NCI-H1930 (cell line): ENCODE results near the gene SGPL1.

Experiments
- DNase-seq, 2 experiments: peaks; one replicate each; lab custom pipeline; 2025; lab: John Stamatoyannopoulos, UW

SGPL1 gene

DNA sequence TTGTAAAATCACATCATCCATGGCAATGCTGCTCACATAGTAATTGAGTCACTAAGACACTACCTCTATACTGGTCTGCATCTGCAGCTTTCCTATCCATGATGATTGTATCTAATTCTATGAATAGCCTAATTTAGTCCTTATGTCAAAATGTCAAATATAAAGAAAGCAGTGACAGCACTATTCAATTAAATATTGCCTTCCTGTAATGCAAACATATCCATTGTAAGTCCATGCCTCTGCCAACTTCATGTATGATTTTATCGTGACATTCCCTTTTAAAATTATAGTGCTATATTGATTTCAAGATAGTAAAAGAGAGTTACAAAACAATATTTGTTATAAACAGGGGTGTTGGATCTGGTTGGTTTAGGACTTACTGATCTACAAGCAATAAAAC is 4.8 kb upstream of the SGPL1 start:
- DNase-seq = no peak

DNA sequence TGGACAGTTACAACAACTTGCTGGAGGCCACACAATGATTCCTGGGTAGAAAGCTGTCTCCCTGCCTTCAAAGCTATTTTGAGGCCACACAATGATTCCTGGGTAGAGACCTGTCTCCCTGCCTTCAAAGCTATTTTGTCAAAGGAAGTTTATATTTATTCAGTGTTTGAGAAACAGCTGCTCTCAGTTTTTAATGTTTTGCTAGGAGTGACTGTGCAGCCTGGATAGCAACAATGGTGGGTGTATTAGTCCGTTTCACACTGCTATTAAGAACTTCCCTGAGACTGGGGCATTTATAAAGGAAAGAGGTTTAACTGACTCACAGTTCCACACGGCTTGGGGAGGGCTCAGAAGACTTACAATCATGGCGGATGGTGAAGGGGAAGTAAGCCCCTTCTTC is 3.9 kb upstream of the SGPL1 start:
- DNase-seq = no peak

DNA sequence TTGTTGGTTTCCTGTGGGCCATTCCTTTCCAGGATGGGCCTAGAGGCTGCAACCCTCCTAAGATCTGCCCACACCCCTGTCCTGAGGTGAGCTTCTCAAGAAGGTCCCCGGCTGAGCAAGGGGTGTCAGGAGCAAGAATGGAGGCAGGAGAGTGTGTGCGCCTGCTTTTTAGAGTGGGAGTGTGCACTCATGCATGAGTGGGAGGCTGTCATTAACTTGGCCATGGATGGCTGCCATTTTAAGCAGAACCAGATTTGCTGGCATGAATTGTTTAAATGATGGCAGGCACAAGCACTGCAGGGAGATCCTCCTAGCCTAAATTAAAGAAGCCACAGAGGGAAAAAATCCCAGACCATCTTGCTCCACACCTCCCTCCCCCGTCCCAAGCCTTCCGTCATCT is 2.9 kb upstream of the SGPL1 start:
- no peak for DNase-seq

DNA sequence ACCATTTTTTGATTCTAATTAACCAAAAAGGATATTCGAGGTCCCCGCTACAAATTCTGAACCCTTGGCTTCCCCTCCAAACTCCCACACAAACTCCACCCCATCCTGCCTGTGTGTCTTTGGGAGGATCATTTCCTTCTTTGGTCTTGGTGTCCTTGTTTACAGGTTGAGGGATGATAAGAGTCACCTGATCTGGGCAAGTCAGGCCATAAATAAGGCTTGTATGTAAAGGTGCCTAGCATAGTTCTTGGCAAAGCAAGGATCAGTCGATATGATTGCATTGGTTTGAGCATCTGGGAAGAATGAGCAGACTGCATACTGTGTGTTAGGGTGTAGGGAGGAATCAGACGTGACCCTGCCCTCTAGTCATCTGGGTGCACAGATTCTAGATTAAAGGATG is 1.6 kb upstream of the SGPL1 start:
- no peak for DNase-seq

DNA sequence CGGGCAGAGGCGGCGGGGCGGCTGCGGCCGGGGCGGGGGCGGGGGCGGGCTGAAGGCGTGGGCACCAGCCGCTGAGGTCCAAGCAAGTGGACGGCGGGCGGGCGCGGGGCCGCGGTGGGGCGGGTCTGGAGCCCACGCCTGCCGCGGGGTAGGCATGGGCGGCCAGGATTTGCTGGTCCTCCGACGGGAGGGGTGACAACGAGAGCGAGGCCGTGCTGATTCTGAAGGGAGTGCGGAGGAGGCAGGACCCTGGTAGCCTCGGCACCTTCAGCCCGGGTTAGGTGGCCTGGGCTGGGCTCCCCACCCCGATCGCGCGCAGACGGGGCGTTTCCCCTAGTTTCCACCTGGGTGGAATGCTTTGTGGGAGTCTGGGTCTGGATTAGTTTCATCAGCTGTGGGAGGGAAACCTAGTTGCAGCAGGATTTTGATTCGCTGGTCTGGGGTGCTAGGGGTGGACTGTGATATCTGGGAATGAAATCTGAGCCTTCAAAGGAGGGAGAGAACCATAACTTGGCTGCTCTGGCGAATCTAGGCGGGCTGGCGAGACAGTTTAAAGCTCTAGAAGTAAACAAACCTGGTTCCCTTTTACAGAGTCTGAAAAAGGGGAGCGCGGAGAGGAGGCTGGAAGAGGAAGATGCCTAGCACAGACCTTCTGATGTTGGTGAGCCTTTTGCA is 609 bp downstream of the SGPL1 start:
- DNase-seq = no peak

DNA sequence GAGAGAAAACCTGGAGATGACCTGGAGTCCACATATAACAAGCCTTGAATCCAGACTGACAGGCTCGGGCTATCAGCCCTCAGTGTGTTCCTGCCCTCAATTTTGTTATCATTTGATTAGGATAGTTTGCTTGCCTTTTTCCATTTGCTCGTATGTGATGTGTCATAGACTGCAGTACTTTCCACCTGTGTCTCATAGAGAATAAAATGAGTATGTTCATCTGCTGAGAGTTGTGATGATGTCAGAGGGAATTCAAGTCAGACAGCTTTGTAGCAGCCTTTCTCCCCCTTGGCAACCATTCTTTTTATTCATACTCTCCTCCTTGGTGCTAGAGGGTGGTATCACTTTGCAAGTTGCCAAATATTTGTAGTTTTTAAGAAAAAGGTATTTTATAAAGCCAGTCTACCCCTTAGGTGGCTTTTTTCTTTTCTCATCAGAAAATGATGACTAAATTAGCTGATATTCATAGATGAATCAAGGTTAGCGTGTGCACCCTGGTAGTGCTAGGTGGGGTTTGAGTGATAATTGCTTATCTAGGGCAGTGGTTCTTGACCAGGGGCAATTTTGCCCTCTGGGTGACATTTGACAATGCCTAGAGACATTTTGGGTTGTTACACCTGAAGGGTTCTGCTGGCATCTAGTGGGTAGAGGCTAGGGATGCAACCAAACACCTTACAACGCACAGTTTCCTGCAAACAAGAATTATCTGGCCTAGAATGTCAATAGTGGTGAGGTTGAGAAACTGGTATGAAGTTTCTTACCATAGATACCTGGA is 5.4 kb downstream of the SGPL1 start:
- no peak for DNase-seq

DNA sequence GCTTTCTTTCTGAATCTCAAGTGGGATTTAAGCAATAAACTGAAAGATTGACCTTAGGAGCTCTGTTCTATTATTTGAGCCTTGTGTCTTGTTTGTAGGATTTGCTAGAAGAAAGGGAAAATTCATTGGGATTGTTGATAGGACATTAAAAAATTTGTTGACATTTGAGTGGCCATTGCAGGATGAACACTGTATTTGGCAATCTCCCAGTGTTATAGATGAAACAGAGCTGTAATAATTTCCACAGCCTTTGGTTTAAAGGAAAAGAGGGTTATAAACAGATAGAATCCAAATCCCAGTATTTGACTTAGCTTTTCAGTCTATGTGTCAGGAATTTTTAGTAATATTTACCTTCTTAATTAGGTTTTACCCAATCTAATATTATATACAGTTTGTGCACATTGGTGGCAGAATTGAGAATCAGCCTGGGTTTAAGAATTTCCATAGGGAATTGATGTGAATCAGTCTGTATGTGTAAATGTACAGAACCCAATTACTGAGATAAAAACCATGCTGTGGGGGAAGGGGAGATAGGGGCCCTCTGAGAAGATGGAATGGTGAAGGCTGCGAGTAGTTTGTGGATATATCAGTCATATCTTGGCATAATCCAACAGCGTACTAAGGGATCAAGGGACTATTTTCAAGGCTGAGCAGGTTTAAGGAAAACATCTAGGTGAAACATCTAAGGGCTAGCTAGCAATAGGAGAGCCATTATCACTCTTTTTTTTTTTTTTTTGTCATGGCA is 6.5 kb downstream of the SGPL1 start:
- no peak for DNase-seq

DNA sequence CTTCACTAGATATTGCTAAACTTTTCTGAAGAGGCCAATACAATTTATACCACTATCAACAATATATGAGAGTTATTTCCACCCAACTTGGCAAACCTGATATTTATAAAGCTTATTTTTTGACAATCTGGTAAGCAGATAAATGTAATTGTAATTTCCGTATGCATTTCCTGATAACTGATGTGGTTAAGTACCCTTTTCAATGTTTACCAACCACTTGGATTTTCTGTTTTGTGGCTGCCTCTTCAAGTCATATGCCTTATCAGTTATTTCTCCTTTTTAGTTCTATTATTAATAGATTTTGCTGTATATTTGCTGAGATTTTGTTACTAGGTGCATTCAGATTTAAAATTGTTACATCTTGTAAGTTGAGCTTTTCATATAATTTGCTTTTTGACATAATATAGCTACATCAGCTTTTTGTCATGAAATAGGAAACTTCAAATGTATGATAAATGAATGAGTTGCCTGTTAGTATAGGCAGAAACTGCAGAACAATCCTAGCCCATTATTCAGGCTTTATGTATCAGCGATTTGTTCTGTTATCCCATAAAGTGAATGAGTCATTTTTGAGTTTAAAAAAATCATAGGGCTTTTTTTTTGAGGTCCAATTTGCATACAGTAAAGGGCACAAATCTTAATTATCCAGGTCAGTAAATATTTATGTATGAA is 11.5 kb downstream of the SGPL1 start:
- DNase-seq = no peak

DNA sequence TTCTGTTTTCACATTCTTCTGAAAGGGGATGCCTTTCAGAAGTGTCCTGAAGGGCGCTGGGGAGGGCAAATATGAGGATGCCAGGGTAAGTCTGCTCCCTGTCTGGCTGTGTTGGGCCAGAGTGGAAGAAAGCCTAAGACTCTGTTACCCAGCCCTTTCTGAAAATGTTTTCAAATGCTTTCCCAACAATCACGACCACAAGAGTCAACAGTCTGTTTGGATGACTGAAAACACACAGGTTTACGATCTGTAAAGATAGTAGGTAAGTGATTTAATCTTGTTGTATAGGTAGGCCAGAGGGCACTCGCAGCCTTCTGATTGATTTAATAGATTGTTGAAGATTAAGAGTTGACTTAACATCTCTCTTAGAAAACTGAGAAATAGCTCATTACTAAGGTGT is 13.2 kb downstream of the SGPL1 start:
- peak in 1 of 2 experiments; percentile 7 for DNase-seq

DNA sequence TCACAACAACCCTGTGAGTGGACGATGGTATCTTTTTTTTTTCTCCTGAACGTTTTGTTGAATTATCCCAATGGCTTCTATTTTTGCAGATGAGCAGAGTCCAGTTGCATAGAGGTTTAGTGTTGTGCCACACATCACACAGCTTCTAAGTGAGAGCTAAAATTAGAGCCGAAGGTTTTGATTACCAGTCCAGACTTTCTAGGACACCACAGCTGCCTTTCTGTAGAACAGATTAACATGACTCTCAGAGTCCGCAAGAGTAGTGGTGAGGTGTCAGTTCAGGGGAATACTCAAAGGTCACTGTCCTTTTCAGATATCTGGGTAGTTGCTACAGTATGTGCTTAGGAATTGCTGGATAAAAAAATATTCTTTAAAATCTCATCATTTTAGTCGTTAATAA is 13.8 kb downstream of the SGPL1 start:
- no peak for DNase-seq

DNA sequence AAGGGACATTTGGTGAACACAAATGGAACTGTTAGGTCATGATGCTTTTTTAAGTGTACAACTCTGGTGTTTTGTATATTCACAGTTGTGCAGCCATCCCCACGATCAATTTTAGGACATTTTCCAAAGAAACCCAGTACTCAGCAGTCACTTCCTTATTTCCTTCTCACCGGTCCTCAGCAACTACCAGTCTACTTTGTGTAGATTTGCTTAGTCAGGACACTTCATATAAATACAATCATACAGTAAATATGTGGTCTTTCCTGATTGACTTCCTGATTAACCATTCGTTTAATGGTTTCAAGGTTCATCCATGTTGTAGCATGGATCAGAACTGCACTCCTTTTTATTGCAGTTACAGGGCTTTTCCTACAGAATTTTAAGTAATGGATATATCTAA is 14.4 kb downstream of the SGPL1 start:
- DNase-seq = no peak

DNA sequence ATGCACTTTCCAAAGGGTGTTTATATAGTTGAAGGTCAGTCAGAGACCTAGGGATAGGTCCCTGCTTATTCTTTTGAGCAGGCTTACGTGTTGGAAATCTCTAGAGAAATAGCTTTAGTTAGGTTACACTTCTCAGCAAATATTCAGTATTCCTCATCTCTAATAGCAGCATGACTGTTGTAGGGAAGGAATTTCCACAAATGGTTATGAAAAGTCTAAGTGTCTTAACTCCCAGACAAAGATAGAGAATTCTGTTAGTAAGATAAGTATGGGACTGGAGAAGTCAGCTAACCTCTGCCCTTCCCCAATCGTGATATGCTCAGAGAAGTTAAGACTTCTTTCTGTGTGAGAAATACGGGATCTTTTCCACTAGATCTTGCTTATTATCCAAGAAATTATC is 16.5 kb downstream of the SGPL1 start:
- no peak for DNase-seq

DNA sequence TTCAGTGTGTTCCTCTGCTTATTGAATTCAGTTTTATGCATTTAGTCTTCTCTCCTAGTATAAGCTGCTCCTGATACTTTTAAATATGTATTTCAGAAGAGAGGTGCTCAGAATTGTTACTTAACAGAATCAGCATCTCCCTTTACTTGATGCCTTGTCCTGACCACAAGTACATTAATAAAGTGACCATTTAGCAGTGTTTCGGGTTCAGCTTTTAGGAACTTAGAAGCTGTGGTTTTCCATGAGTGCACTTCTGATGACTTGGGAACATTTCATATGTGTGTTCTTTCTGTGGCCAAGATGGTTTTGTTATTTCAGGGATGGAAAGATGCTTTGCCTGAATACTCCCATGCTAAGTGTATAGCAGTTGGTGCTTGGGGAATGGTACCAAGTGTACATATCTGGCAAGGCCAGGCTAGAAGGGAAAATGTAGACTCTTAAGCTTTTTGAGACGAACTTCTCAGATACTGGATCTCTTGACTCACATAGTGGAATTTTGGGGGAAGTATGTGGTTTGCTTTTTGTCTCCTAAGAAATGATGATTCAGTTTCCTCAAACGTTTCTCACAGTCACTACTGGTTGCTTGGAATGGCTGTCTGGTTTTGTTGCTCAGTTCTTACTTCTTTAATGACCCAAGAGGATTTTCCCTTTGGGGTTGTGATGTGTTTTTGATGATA is 17.2 kb downstream of the SGPL1 start:
- DNase-seq = no peak

DNA sequence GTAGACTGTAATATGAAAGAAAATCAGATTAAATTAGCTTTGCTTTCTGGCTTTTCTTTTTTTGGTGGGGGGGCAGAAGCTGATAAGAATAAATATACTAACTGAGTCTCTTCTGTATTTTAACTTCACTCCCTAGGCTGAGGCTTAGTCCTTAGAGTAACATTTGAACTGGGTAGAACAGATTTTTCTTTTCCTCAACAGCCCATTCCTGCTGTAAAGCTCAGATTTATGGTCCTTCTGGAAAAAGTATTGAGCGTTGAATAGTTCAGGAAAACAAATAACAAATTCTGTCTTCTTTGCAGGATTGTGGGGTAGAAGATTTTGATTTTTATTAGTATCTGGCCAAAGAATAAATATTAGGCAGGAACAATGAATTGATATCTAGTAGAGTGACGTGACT is 17.9 kb downstream of the SGPL1 start:
- DNase-seq = no peak

DNA sequence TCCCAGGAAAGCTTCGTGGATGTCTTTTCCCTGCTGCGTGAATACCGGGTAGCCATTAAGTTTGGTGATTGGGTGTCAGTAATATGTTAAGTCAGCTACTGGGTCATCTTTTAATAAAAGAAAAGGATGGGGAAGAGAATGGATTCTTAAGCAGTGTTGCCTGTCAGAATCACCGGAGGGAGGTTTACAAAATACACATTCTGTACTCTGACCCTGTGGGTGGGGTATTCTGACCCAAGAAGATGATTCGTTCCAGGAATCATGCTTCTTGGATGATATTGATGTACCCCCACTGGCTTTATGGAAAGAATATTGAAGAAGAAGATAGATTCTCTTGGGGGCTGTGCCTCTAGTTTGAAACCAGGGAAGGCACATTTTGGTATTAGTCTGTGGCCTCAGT is 18.3 kb downstream of the SGPL1 start:
- no peak for DNase-seq

DNA sequence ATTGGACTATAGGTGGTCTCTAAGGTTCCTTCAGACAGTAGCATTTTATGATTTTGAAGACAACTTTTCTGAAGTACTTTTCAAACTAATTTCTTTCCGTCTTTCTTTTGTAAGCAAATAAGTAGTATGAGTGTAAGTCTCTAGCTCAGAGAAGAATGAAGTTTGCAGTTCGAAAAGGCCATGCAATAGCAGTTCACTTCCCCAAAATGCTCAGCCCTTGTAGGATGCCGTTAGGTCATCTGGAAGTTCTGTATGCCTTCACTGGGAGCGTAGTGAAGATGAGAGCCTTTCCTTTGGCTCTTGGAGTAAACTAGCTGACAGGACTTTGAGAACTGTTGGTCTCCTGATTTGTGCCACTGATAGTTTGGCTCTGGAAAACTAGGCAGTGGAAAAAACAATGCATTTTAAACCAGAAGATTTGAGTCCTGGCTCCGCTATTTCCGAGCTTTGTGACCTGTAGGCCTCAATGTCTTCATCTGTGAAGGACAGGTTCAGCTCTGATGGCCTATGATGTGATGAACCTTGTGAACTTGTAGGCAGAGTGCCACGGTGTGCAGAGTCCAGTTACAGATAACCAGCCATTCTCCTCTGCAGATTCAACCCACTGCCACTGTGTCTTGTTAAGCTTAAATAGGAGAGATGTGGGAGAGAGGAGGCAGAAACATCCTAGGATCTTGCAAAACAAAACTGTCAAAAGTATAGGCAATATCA is 18.8 kb downstream of the SGPL1 start:
- no peak for DNase-seq

DNA sequence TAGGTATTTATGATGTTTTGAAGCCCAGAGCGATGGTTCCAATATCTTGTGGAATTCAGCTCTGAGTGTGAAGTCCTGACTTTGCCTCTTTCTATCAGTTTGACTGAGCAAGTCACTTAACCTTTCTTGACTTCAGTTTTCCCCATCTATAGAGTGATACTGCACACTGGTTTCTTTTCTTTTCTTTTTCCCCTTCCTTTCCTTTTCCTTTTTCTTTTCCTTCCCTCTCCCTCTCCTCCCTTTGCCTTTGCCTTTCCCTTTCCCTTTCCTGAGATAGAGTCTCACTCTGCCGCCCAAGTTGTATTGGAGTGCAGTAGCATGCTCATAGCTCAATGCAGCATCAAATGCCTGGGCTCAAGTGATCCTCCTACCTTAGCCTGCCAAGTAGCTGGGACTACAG is 20.6 kb downstream of the SGPL1 start:
- no peak for DNase-seq

DNA sequence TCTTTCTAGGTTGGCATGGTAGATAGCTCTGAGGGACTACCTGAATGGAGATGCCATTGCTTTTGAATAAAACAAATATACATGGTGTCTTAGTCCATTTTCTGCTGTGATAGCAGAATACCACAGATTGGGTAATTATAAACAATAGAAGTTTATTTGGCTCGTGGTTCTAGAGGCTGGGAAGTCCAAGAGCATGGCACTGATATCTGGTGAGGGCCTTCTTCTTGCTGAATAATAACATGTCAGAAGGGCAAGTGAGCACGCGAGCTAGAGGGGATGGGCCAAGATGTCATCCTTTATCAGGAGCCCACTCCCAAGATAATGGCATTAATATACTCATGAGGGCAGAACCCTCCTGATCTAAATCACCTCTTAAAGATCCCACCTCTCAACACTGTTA is 21.9 kb downstream of the SGPL1 start:
- DNase-seq = no peak

DNA sequence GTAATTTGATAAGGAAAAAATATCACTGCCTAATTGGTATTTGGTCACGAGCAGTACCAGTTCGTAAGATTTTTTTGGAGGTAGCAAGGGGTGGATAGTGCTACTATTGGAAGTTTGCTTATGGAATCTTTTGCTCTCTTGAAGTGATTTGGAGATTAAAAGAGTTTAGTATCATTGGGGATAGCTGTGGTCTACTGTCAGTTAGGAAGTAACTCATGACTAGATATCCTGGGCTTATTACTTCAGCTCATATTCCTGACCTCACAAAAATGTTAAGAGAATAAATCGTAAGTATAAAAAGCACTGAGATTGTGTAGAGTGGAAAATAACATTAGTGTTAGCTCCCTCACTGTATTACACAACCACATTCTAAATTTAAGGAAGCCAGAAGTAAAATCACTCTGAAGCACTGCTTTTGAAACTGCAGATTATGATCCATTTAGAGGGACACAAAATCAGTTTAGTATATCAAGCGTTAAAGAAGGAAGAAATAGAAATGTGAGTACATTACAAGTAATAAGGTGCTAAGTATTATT is 22.6 kb downstream of the SGPL1 start:
- DNase-seq = no peak

DNA sequence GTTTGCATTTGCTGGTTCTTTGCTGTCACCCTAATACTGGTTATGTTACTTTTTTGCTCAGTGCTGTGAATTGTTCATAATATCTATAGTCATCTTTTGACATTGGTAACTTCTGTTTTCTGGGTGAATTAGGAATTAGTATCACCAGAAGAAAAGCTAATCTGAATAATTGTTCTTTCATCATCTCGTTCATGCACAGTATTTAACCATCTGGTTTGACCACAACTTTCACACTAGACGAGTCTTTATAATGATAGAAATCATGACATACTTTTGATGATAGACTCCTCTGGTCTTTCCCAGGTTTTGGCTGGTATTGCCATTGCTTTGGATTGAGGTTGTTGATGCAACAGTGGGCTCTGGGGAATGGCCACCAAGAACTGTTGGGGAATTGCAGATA is 25.1 kb downstream of the SGPL1 start:
- DNase-seq = no peak

DNA sequence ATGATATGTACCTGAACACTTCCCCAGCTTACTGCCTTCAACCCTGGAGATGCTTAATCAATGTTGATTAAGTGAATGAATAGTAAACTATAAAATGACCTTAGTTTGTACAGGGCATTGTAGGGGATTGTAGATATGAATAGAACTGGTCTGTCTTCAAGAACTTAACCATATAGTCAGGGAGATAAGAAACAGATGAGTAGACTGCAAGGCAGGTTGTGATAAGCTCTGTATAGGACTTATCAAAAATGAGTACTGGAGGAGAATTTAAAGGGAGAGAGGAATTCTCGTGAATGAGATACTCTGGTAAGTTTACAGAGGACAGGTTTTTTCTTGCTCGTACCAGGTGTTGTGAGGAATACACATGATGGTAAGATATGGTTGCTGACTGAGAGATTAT is 27.6 kb downstream of the SGPL1 start:
- DNase-seq = no peak
